ENCODE measurements around the gene SND1.

Gene SND1

GRCh38 chr7:128030654-128031611, 378.9 kb downstream of the SND1 start, which contains the start of gene LRRC4:
Gene LRRC4 (minus strand): TSS chr7:128031437. CDS start chr7:128030640, 797 bp downstream.
- no peak for TF ChIP-seq CTCF (IDR thresholded peaks at IDR 0.05; ENCODE audit: low read depth, low read length, missing control alignments)
- H3K4me3 ChIP-seq (ENCODE audit: low read depth, low read length): peak within 1 kb of the TSS; percentile 43
- DNase-seq (ENCODE audit: low read depth): no peak

- peak; percentile 6 for TF ChIP-seq CTCF (IDR thresholded peaks at IDR 0.05; ENCODE audit: low read depth, low read length, missing control alignments)
- peak; percentile 19 for DNase-seq (ENCODE audit: low read depth)
- H3K4me3 ChIP-seq (ENCODE audit: low read depth, low read length): no peak overlapping the region; the same call in 1 of the 2 replicates
Measured at GRCh38 chr7:128031901-128032604, 380.1 kb downstream of the SND1 start.

GRCh38 chr7:128032605-128033235, 380.7 kb downstream of the SND1 start:
- no peak for TF ChIP-seq CTCF (IDR thresholded peaks at IDR 0.05; ENCODE audit: low read depth, low read length, missing control alignments)
- no peak overlapping the region for H3K4me3 ChIP-seq (ENCODE audit: low read depth, low read length)
- no peak for DNase-seq (ENCODE audit: low read depth)

- no peak for DNase-seq (ENCODE audit: low read depth)
- H3K4me3 ChIP-seq (ENCODE audit: low read depth, low read length): no peak overlapping the region
- TF ChIP-seq CTCF (IDR thresholded peaks at IDR 0.05; ENCODE audit: low read depth, low read length, missing control alignments): no peak
Measured at GRCh38 chr7:128033246-128033645, 381.3 kb downstream of the SND1 start.

- no peak for DNase-seq (ENCODE audit: low read depth)
- H3K4me3 ChIP-seq (ENCODE audit: low read depth, low read length): no peak overlapping the region
Measured at GRCh38 chr7:128034825-128035224, 382.8 kb downstream of the SND1 start.

More at GRCh38 chr7:128034825-128035224, 382.8 kb downstream of the SND1 start:
- TF ChIP-seq CTCF (IDR thresholded peaks at IDR 0.05; ENCODE audit: low read depth, low read length, missing control alignments): no peak

All from GM12864 (cell line).